H1 (cell line): ENCODE data around the gene JAG2. TPM values are rescaled to one million over a fixed set of nuclear protein-coding genes. Genes with fewer than 3 reads are reported as not detected.

Source experiments
- SIRT6 ChIP-seq: IDR thresholded peaks from one replicate; pipeline ENCODE4 v1.7.1; 2012; ENCODE audit warnings: low read length, inconsistent platforms
- SP2 ChIP-seq: IDR thresholded peaks from 2 replicates; pipeline ENCODE4 v1.6.1; 2012; ENCODE audit warnings: mild to moderate bottlenecking, low read length, inconsistent platforms
- polyA plus RNA-seq, 7 experiments: library from polyadenylated mRNA; depleted of rRNA in 3 of 7; stranded (reverse) in 5 of 7; unstranded in 2 of 7; fragments of >200 nt in 5 of 7; fragments of 200-250 nt in 2 of 7; gene quantifications; 1 replicate in 5 of 7; 2 replicates in 1 of 7; 4 replicates in 1 of 7; pipeline versions ENCODE4 v1.2.1 to v1.2.3, GENCODE V29; 2011 to 2013; ENCODE audit warnings: missing spikeins in 2 of 7, mixed read lengths in 2 of 7
- total RNA-seq: library from RNA; stranded (reverse); fragmentation: NEBNext Ultra II Directional; extraction: Animal tissue kit (Norgen Biotek cat#: 25700); gene quantifications from 2 replicates; pipeline ENCODE4 v1.2.1, GENCODE V29; 2021

JAG2 gene
- total and polyA plus RNA-seq, 2 of the 8 experiments (the other 6 are each of a cell fraction or from before 2014, with no cell fraction given) = 2.8 to 6.2 TPM

GRCh38 chr14:105208738-105209075, 40.1 kb upstream of the JAG2 start (continued):
- TF ChIP-seq SP2 (no peak), SIRT6 (no peak)
